ENCODE data around the gene DPYD. TPM values are rescaled to one million over a fixed set of nuclear protein-coding genes. Genes with fewer than 3 reads are reported as not detected.

The DPYD gene
- total RNA-seq, 1 experiment from 2014 or later = 0.46 TPM

- Mint-ChIP-seq H3K4me3 (no peak overlapping the region), H3K36me3 (peaks cover 8% of the 10 kb centered on the region), H3K9me3 (peaks cover 7% of the 10 kb centered on the region), H3K27me3 (ENCODE audit: low read depth) (no peaks in the 10 kb centered on the region), H3K27ac (no peak overlapping the region), H3K4me1 (no peaks in the 10 kb centered on the region)
- ChIA-PET POLR2A (no interaction called here), CTCF (no interaction called here)
- ATAC-seq (no peak), DNase-seq (ENCODE audit: low spot score) (no peak)
- no peak for TF ChIP-seq NFE2L1 (CRISPR knock-in tag; IDR thresholded peaks at IDR 0.05)
- TF ChIP-seq CREM (CRISPR knock-in tag; IDR thresholded peaks at IDR 0.05) = no peak
- TF ChIP-seq, protein P1, sequence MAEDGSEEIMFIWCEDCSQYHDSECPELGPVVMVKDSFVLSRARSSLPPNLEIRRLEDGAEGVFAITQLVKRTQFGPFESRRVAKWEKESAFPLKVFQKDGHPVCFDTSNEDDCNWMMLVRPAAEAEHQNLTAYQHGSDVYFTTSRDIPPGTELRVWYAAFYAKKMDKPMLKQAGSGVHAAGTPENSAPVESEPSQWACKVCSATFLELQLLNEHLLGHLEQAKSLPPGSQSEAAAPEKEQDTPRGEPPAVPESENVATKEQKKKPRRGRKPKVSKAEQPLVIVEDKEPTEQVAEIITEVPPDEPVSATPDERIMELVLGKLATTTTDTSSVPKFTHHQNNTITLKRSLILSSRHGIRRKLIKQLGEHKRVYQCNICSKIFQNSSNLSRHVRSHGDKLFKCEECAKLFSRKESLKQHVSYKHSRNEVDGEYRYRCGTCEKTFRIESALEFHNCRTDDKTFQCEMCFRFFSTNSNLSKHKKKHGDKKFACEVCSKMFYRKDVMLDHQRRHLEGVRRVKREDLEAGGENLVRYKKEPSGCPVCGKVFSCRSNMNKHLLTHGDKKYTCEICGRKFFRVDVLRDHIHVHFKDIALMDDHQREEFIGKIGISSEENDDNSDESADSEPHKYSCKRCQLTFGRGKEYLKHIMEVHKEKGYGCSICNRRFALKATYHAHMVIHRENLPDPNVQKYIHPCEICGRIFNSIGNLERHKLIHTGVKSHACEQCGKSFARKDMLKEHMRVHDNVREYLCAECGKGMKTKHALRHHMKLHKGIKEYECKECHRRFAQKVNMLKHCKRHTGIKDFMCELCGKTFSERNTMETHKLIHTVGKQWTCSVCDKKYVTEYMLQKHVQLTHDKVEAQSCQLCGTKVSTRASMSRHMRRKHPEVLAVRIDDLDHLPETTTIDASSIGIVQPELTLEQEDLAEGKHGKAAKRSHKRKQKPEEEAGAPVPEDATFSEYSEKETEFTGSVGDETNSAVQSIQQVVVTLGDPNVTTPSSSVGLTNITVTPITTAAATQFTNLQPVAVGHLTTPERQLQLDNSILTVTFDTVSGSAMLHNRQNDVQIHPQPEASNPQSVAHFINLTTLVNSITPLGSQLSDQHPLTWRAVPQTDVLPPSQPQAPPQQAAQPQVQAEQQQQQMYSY (CRISPR knock-in tag; IDR thresholded peaks at IDR 0.05) = no peak
- TF ChIP-seq RELA (CRISPR knock-in tag; IDR thresholded peaks at IDR 0.05; ENCODE audit: borderline replicate concordance) = no peak
- TF ChIP-seq, protein P2, sequence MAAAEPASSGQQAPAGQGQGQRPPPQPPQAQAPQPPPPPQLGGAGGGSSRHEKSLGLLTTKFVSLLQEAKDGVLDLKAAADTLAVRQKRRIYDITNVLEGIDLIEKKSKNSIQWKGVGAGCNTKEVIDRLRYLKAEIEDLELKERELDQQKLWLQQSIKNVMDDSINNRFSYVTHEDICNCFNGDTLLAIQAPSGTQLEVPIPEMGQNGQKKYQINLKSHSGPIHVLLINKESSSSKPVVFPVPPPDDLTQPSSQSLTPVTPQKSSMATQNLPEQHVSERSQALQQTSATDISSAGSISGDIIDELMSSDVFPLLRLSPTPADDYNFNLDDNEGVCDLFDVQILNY (CRISPR knock-in tag; IDR thresholded peaks at IDR 0.05) = no peak
- no peak for TF ChIP-seq ZNF425 (CRISPR knock-in tag; conservative IDR thresholded peaks at IDR 0.05)
- no peak for TF ChIP-seq ZNF121 (CRISPR knock-in tag; IDR thresholded peaks at IDR 0.05)
- no peak for TF ChIP-seq FOXJ3 (CRISPR knock-in tag; IDR thresholded peaks at IDR 0.05; ENCODE audit: borderline replicate concordance)
- no peak for TF ChIP-seq CREB1 (CRISPR knock-in tag; IDR thresholded peaks at IDR 0.05)
- no peak for TF ChIP-seq NR1H2 (CRISPR knock-in tag; IDR thresholded peaks at IDR 0.05)
- TF ChIP-seq, protein P3, sequence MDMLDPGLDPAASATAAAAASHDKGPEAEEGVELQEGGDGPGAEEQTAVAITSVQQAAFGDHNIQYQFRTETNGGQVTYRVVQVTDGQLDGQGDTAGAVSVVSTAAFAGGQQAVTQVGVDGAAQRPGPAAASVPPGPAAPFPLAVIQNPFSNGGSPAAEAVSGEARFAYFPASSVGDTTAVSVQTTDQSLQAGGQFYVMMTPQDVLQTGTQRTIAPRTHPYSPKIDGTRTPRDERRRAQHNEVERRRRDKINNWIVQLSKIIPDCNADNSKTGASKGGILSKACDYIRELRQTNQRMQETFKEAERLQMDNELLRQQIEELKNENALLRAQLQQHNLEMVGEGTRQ (CRISPR knock-in tag; IDR thresholded peaks at IDR 0.05) = no peak
- TF ChIP-seq, protein P4, sequence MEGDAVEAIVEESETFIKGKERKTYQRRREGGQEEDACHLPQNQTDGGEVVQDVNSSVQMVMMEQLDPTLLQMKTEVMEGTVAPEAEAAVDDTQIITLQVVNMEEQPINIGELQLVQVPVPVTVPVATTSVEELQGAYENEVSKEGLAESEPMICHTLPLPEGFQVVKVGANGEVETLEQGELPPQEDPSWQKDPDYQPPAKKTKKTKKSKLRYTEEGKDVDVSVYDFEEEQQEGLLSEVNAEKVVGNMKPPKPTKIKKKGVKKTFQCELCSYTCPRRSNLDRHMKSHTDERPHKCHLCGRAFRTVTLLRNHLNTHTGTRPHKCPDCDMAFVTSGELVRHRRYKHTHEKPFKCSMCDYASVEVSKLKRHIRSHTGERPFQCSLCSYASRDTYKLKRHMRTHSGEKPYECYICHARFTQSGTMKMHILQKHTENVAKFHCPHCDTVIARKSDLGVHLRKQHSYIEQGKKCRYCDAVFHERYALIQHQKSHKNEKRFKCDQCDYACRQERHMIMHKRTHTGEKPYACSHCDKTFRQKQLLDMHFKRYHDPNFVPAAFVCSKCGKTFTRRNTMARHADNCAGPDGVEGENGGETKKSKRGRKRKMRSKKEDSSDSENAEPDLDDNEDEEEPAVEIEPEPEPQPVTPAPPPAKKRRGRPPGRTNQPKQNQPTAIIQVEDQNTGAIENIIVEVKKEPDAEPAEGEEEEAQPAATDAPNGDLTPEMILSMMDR (IDR thresholded peaks at IDR 0.05) = no peak
- no peak for TF ChIP-seq ZNF232 (CRISPR knock-in tag; IDR thresholded peaks at IDR 0.05)
- no peak for TF ChIP-seq ZBTB21 (CRISPR knock-in tag; IDR thresholded peaks at IDR 0.05; ENCODE audit: borderline replicate concordance)
Observed at GRCh38 chr1:97841338-97841737, 79.5 kb downstream of the DPYD start.

DNA sequence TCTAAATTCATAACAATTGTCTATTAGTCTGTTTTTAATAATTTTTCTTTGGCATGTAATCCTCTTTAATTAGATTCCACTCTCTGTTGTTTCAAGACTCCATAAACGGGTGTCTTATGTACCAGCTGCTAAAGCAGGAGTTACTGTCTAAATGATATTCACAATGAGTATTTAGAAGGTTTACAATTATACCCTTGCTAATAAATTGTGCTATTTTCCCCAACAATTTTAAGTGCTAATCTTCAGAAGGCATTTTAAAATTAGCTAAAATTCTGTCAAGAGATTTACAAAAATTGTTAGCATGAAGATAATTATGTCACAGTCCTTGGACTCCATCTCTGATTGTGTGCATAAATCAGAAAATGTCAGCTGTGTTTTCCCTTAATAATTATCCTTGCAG, 83.7 kb downstream of the DPYD start:
- no peaks in the 10 kb centered on the region for H3K4me1 Mint-ChIP-seq
- no peak overlapping the region for H3K4me3 Mint-ChIP-seq
- no peak for DNase-seq (ENCODE audit: low spot score)
- ChIA-PET POLR2A (no interaction called here), CTCF (no interaction called here)
- H3K27me3 Mint-ChIP-seq (ENCODE audit: low read depth) = no peaks in the 10 kb centered on the region
- H3K36me3 Mint-ChIP-seq = no peaks in the 10 kb centered on the region
- H3K27ac Mint-ChIP-seq = no peak overlapping the region
- H3K9me3 Mint-ChIP-seq = no peaks in the 10 kb centered on the region
- ATAC-seq = no peak
- no peak for TF ChIP-seq HMGXB4 (CRISPR knock-in tag; IDR thresholded peaks at IDR 0.05)
- TF ChIP-seq MLX (CRISPR knock-in tag; IDR thresholded peaks at IDR 0.05) = no peak
- no peak for TF ChIP-seq ZNF416 (CRISPR knock-in tag; IDR thresholded peaks at IDR 0.05)
- TF ChIP-seq, protein P5, sequence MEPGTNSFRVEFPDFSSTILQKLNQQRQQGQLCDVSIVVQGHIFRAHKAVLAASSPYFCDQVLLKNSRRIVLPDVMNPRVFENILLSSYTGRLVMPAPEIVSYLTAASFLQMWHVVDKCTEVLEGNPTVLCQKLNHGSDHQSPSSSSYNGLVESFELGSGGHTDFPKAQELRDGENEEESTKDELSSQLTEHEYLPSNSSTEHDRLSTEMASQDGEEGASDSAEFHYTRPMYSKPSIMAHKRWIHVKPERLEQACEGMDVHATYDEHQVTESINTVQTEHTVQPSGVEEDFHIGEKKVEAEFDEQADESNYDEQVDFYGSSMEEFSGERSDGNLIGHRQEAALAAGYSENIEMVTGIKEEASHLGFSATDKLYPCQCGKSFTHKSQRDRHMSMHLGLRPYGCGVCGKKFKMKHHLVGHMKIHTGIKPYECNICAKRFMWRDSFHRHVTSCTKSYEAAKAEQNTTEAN (CRISPR knock-in tag; IDR thresholded peaks at IDR 0.05) = no peak
- no peak for TF ChIP-seq ZNF263 (CRISPR knock-in tag; IDR thresholded peaks at IDR 0.05; ENCODE audit: low read depth)
- TF ChIP-seq MAX (CRISPR knock-in tag; IDR thresholded peaks at IDR 0.05) = no peak
- no peak for TF ChIP-seq KAT7 (CRISPR knock-in tag; IDR thresholded peaks at IDR 0.05; ENCODE audit: borderline replicate concordance)
- TF ChIP-seq CREM (CRISPR knock-in tag; IDR thresholded peaks at IDR 0.05) = no peak
- TF ChIP-seq, protein P2 (CRISPR knock-in tag; IDR thresholded peaks at IDR 0.05) = no peak

Measured in WTC11 (cell line).